T-helper 17 cell (primary cell): ENCODE results near the gene PTPRQ. TPM values are rescaled to one million over a fixed set of nuclear protein-coding genes. Genes with fewer than 3 reads are reported as not detected.

Source experiments
- ATAC-seq: fragments of 150-1000 bp; cut with Tn5 transposase; 2 replicates; pipeline ENCODE4 v1.10.0; 2021; ENCODE audit warnings: mild to moderate bottlenecking, moderate library complexity
- DNase-seq, 3 donors: peaks; one replicate each; pipeline versions ENCODE4 v3.0.0 to v3.0.0-alpha.2; 2020 to 2021
- H3K9me3 ChIP-seq: one replicate; pipeline ENCODE4 v1.7.0; 2013; ENCODE audit warnings: low read length, mild to moderate bottlenecking; ENCODE audit not compliant: control insufficient read depth, poor library complexity, severe bottlenecking
- H3K27ac Mint-ChIP-seq: one replicate; pipeline ENCODE4 v1.8.0; 2022; ENCODE audit warnings: mild to moderate bottlenecking, moderate library complexity, mixed read lengths
- H3K27me3 Mint-ChIP-seq: one replicate; pipeline ENCODE4 v1.8.0; 2022; ENCODE audit warnings: mixed read lengths
- H3K36me3 Mint-ChIP-seq: one replicate; pipeline ENCODE4 v1.8.0; 2022; ENCODE audit warnings: low read depth, mixed read lengths
- H3K4me1 Mint-ChIP-seq: one replicate; pipeline ENCODE4 v1.8.0; 2022; ENCODE audit warnings: mild to moderate bottlenecking, mixed read lengths
- H3K4me3 Mint-ChIP-seq: one replicate; pipeline ENCODE4 v1.8.0; 2022; ENCODE audit warnings: mild to moderate bottlenecking, moderate library complexity, mixed read lengths
- total RNA-seq, 4 donors: library from RNA in 2 of 4; stranded (reverse) in 2 of 4; gene quantifications; one replicate each; pipeline ENCODE4 v1.2.3 and lab custom pipeline; 2022 to 2026

The PTPRQ gene
- total RNA-seq, 2 donors from 2014 or later, result not detected

DNA sequence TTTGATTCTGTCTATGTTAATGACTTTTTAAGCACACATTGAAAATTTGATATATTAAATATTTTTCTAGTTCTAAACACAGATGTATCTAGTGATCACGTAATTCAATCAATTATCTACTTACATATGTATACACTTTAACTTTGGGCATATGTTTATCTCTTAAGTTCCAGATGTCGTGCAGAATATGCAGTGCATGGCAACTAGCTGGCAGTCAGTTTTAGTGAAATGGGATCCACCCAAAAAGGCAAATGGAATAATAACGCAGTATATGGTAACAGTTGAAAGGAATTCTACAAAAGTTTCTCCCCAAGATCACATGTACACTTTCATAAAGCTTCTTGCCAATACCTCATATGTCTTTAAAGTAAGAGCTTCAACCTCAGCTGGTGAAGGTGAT lies 105.3 kb downstream of the PTPRQ start:
- no peak overlapping the region for H3K4me3 Mint-ChIP-seq
- H3K4me1 Mint-ChIP-seq, result no peaks in the 10 kb centered on the region
- H3K27ac Mint-ChIP-seq, result no peak overlapping the region
- no peaks in the 10 kb centered on the region for H3K36me3 Mint-ChIP-seq
- H3K9me3 ChIP-seq, result no peaks in the 10 kb centered on the region
- ATAC-seq (no peak), DNase-seq (no peak)
- H3K27me3 Mint-ChIP-seq, result no peaks in the 10 kb centered on the region

DNA sequence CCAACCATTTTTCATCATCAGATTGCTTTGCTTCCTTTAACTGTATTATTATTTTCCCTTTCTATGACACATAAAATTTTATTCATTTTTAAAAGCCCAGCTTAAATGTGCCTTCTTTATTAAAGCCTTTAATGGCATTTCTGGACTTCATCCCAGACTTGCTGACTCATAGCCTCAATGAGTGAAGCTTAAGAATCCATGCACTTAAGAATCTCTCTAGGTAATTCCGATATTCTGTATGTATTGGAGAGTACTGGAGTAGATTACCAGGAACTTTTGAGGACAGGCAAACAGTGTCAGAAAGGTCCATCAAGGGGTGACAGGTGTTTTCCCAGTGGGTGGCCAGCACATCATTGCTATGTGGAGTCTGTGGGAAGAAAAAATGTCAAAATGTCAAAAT lies 107.9 kb downstream of the PTPRQ start:
- H3K4me3 Mint-ChIP-seq, result no peak overlapping the region
- DNase-seq (no peak), ATAC-seq (no peak)
- no peak overlapping the region for H3K27ac Mint-ChIP-seq
- H3K36me3 Mint-ChIP-seq, result no peaks in the 10 kb centered on the region
- H3K9me3 ChIP-seq, result no peaks in the 10 kb centered on the region
- H3K27me3 Mint-ChIP-seq, result no peaks in the 10 kb centered on the region
- no peaks in the 10 kb centered on the region for H3K4me1 Mint-ChIP-seq

DNA sequence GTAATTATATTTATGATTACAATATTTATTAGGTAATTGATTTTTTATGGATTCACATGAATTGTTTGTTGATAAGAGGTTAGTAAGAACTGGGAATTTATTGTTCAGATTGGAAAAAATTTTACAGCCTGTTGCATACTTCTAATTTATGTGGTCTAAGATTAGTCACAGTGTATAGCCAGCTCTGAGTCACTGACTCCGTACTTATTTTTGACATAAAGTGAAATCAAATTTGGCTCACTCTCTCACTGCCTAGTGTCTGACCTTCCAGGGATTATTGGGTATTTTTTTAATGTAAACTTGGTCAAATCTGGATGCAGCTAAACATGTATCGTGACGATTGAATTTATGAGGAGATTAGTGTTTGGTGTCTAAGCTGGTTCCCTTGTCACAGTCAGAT lies 109.3 kb downstream of the PTPRQ start:
- Mint-ChIP-seq H3K4me1 (no peaks in the 10 kb centered on the region), H3K4me3 (no peak overlapping the region), H3K27ac (no peak overlapping the region), H3K36me3 (no peaks in the 10 kb centered on the region), H3K27me3 (no peaks in the 10 kb centered on the region)
- H3K9me3 ChIP-seq, result no peaks in the 10 kb centered on the region
- DNase-seq, result no peak
- no peak for ATAC-seq

DNA sequence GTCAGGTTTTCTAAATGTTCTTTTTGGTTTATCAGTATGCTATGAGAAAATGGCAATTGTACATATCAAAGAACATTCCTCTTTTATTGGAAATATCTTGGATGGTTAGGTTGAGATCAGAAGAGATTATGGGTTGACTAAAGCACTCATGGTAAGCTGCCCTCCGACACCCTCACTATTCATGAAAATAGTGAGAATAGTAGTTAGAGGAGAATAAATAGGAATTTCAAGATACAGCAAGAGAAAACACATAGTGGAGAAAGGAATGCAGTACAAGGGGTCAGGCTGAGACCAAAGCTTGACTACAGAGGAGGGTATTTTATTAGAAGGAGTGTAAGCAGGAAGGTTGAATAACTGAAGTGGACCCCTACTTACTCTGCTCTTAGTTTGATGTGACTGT lies 112.5 kb downstream of the PTPRQ start:
- ATAC-seq, result no peak
- no peaks in the 10 kb centered on the region for H3K27me3 Mint-ChIP-seq
- H3K4me3 Mint-ChIP-seq, result no peak overlapping the region
- no peaks in the 10 kb centered on the region for H3K9me3 ChIP-seq
- no peaks in the 10 kb centered on the region for H3K36me3 Mint-ChIP-seq
- no peaks in the 10 kb centered on the region for H3K4me1 Mint-ChIP-seq
- H3K27ac Mint-ChIP-seq, result no peak overlapping the region
- DNase-seq, result no peak

DNA sequence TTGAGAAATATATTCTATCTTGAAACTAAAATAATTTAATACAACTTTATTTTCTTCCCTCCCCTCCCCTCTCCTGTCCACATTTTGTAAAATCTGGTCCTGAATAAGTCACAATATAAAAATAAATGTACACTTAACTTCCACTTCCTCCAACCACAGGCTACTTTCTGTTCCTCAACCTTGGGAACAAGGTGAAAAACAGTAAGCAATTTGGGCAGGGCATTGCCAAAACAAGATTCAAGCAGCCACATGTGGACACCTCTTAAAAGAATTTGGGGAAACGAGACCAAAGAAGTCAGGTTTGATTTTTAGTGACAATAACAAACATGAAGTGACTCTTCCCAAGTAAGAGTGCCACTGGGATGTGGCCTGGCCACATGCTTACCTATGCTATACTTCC lies 115.7 kb downstream of the PTPRQ start:
- no peak overlapping the region for H3K4me3 Mint-ChIP-seq
- no peak for ATAC-seq
- H3K27me3 Mint-ChIP-seq, result no peaks in the 10 kb centered on the region
- no peaks in the 10 kb centered on the region for H3K36me3 Mint-ChIP-seq
- no peaks in the 10 kb centered on the region for H3K9me3 ChIP-seq
- H3K4me1 Mint-ChIP-seq, result no peaks in the 10 kb centered on the region
- no peak for DNase-seq
- no peak overlapping the region for H3K27ac Mint-ChIP-seq

DNA sequence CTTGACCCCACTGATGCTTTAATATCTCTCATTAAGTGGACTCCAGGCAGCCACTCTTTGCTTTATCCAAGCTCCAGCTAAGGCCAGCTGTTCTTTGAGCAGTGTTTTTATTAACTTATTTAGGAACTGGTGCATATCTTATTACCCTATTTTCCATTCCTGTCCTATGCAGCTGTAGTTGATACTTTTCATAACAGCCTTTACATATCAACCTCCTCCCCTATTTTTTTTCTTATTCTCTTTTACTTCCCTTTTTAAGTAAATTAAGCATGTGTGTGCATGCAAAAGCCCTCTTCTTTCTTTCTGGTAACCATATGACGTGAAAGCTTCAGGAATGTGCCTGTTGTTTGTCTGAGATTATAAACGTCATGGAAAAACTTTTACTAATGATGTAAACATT lies 121.2 kb downstream of the PTPRQ start:
- DNase-seq (no peak), ATAC-seq (no peak)
- H3K27ac Mint-ChIP-seq, result no peak overlapping the region
- no peak overlapping the region for H3K4me3 Mint-ChIP-seq
- H3K4me1 Mint-ChIP-seq, result no peaks in the 10 kb centered on the region
- H3K9me3 ChIP-seq, result no peaks in the 10 kb centered on the region
- no peaks in the 10 kb centered on the region for H3K36me3 Mint-ChIP-seq
- no peaks in the 10 kb centered on the region for H3K27me3 Mint-ChIP-seq

DNA sequence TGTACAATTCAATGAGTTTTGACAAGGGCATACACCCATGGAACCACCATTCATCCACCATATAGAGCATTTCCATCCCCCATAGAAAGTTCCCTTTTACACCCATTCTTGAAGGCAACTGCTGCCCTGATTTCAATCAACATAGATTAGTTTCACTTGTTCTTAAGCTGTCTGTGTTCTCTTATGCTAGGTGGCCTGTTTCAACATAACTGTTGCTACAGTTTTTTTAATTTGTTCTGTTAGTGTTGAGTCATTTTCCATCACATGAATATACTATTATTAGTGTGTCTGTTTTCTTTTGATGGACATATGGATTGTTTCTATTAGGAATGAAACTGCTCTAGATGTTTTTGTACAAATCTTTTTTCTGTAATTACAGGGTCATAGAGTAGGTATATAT lies 123.4 kb downstream of the PTPRQ start:
- Mint-ChIP-seq H3K27me3 (no peaks in the 10 kb centered on the region), H3K36me3 (no peaks in the 10 kb centered on the region), H3K27ac (no peak overlapping the region), H3K4me3 (no peak overlapping the region), H3K4me1 (no peaks in the 10 kb centered on the region)
- H3K9me3 ChIP-seq, result no peaks in the 10 kb centered on the region
- ATAC-seq (no peak), DNase-seq (no peak)

DNA sequence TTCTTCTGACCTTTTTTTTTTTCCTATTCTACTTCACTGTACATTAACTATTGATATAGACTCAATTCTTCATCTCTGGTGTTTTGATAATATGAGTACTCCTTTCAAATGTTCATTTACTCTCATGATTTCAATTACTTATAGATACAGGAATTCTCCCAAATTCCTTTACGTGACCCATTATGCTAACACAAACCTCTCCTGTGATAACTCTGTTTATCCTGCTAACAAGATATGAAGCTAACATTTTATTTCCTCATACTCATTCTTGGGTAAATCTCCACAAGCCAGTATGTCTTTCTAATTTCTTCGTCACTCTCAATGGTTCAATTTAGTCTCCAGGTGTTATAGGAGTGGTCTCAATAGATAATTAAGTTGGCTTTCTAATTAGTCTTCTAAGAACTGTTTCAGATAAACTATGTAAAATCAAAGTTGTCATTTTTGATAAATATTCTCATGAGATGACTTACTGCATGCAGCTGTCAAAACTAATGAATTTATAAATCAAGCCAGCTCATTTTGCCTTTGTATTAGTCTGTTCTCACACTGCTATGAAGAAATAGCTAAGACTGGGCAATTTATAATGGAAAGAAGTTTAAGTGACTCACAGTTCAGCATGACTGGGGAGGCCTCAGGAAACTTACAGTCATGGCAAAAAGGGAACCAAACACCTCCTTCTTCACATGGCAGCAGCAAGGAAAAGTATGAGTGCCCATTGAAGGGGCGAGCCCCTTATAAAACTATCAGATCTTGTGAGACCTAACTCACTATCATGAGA lies 132.8 kb downstream of the PTPRQ start:
- H3K27me3 Mint-ChIP-seq, result no peaks in the 10 kb centered on the region
- no peak overlapping the region for H3K27ac Mint-ChIP-seq
- DNase-seq, result no peak
- no peak for ATAC-seq
- H3K9me3 ChIP-seq, result no peaks in the 10 kb centered on the region
- no peaks in the 10 kb centered on the region for H3K4me1 Mint-ChIP-seq
- no peak overlapping the region for H3K4me3 Mint-ChIP-seq
- no peaks in the 10 kb centered on the region for H3K36me3 Mint-ChIP-seq

DNA sequence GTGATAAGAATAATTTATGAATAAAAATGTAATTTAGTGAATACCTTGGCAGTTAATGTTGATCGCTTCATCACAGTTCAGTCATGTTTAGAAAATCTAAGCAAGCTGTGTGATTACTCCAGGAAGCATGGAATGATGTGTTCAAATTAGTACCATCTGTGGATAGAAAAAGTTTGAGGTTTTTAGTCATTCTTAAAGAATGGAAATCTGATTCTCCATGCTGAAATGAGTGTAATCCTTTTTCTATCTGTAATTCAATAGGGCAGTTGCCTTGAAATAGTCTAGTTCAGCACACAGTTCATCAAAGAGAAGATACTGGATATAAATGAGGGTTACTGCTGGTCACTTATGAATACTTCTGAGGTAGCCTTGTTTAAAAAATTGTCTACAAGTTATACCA lies 136.2 kb downstream of the PTPRQ start:
- H3K27ac Mint-ChIP-seq, result no peak overlapping the region
- H3K4me1 Mint-ChIP-seq, result no peaks in the 10 kb centered on the region
- H3K4me3 Mint-ChIP-seq, result no peak overlapping the region
- no peaks in the 10 kb centered on the region for H3K9me3 ChIP-seq
- DNase-seq, result no peak
- no peaks in the 10 kb centered on the region for H3K36me3 Mint-ChIP-seq
- no peak for ATAC-seq
- H3K27me3 Mint-ChIP-seq, result no peaks in the 10 kb centered on the region

DNA sequence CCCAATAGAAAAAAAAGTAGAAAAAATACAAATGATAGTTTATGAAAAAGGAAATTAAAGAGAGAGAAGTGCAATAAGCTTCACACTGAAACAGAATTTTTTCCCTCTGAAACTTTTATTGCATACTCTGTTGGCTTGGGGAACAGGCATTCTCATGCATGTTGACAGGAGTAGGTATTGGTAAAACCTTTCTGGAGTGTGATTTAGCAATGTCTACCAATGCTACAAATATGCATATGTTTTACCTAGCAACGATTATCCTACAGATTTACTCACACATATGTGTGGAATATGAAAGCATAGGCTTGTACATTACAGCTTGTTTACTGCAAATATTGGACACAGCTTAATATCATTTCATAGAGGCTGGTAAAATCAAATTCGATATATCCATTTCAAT lies 137.7 kb downstream of the PTPRQ start:
- H3K36me3 Mint-ChIP-seq, result no peaks in the 10 kb centered on the region
- H3K9me3 ChIP-seq, result no peaks in the 10 kb centered on the region
- DNase-seq (no peak), ATAC-seq (no peak)
- H3K4me3 Mint-ChIP-seq, result no peak overlapping the region
- H3K27me3 Mint-ChIP-seq, result no peaks in the 10 kb centered on the region
- no peak overlapping the region for H3K27ac Mint-ChIP-seq
- H3K4me1 Mint-ChIP-seq, result no peaks in the 10 kb centered on the region

DNA sequence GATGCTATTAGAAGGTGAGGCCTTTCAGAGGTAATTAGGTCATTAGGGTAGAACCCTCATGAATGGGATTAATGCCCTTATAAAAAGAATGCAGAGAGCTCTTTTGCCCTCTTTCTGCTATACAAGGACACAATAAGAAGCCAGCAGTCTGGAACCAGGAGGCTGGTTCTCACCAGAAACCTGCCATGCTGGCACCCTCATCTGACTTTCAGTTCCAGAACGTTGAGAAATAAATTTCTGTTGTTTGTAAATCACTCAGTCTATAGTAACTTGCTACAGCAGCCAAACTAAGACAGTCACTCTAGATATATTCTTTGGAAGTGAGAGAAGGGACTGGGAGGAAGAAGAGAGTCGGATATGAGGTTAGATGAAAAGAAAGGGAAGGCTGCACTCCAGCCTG lies 138.4 kb downstream of the PTPRQ start:
- H3K27me3 Mint-ChIP-seq, result no peaks in the 10 kb centered on the region
- no peaks in the 10 kb centered on the region for H3K36me3 Mint-ChIP-seq
- H3K27ac Mint-ChIP-seq, result no peak overlapping the region
- no peak for ATAC-seq
- no peak for DNase-seq
- no peaks in the 10 kb centered on the region for H3K4me1 Mint-ChIP-seq
- no peak overlapping the region for H3K4me3 Mint-ChIP-seq
- H3K9me3 ChIP-seq, result no peaks in the 10 kb centered on the region

DNA sequence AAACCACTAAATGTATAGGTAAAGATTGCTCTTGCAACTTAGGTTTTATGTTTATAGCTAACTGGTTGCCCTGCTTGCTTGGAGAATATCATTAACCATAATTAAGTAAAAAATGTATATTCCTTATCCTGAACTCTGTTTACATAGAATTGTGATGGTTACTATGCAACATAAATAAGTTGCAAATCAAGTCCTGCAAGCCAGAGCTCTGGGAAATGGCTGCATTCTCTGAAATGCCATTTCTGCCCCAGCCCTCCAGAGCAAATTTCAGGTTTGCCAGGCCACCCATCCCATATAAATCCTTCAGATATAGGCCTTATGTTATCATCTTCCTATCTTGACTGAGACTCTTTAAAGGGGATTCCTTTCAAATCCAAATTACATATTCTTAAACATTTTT lies 145.0 kb downstream of the PTPRQ start:
- H3K36me3 Mint-ChIP-seq, result no peaks in the 10 kb centered on the region
- no peak overlapping the region for H3K4me3 Mint-ChIP-seq
- H3K9me3 ChIP-seq, result no peaks in the 10 kb centered on the region
- H3K27ac Mint-ChIP-seq, result no peak overlapping the region
- ATAC-seq (no peak), DNase-seq (no peak)
- no peaks in the 10 kb centered on the region for H3K4me1 Mint-ChIP-seq
- no peaks in the 10 kb centered on the region for H3K27me3 Mint-ChIP-seq

DNA sequence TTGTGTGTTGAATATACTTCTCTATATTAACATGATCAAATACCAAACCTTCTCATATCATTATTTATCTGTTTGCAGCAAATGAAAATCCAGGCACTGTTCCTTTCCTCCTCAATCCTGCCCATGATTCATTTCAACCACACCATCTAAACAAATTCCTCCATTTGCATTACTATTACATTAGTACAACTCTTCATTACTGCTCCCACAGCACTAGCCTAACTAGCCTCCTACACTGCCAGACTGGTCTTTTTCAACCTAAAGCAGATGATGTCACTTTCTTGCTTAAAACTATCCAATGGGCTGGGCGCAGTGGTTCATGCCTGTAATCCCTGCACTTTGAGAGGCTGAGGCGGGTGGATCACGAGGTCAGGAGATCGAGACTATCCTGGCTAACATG lies 146.1 kb downstream of the PTPRQ start:
- ATAC-seq, result no peak
- no peak overlapping the region for H3K4me3 Mint-ChIP-seq
- H3K27me3 Mint-ChIP-seq, result no peaks in the 10 kb centered on the region
- H3K36me3 Mint-ChIP-seq, result no peaks in the 10 kb centered on the region
- no peaks in the 10 kb centered on the region for H3K9me3 ChIP-seq
- DNase-seq, result no peak
- H3K27ac Mint-ChIP-seq, result no peak overlapping the region
- H3K4me1 Mint-ChIP-seq, result no peaks in the 10 kb centered on the region

DNA sequence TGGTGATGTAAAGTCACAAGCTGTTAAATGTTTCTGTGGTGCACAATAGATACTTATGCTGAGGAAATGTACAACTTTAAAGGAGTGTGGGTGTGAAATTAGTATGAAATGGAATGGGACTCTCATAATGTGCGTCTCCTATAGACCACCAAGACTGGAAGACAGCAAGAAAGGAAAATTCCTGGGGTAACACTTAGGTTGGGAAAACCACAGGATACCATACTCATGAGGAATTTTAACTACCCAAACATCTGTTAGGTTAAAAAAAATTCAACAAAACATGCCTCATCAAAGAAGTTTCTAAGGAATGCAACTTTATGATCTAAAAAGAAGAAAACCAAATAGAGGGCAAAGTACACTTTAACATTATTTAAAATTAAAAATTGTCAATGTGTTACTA lies 149.7 kb downstream of the PTPRQ start:
- no peaks in the 10 kb centered on the region for H3K27me3 Mint-ChIP-seq
- no peak for DNase-seq
- H3K27ac Mint-ChIP-seq, result no peak overlapping the region
- H3K4me3 Mint-ChIP-seq, result no peak overlapping the region
- H3K9me3 ChIP-seq, result no peaks in the 10 kb centered on the region
- ATAC-seq, result no peak
- no peaks in the 10 kb centered on the region for H3K4me1 Mint-ChIP-seq
- H3K36me3 Mint-ChIP-seq, result no peaks in the 10 kb centered on the region
